SH-SY5Y (cell line): ENCODE results near the gene ATM.

Experiments used
- GATA2 ChIP-seq: IDR thresholded peaks from 2 replicates; pipeline ENCODE4 v1.6.1; 2011; ENCODE audit warnings: mild to moderate bottlenecking, low read depth, low read length
- GATA3 ChIP-seq: IDR thresholded peaks from 2 replicates; pipeline ENCODE4 v1.6.1; 2011; ENCODE audit warnings: low read depth, mild to moderate bottlenecking, low read length, moderate library complexity

- no peak for TF ChIP-seq GATA2
- TF ChIP-seq GATA3, result no peak
Measured at GRCh38 chr11:108196901-108197300, 26.0 kb upstream of the ATM start.
